GM12878 (cell line): ENCODE results near the gene AGBL5. TPM values are rescaled to one million over a fixed set of nuclear protein-coding genes. Genes with fewer than 3 reads are reported as not detected.

Experiments
- ATAC-seq: fragments of 200-7000 bp; cut with Tn5 transposase; 3 replicates; pipeline ENCODE4 v1.9.1; 2020; ENCODE audit warnings: mild to moderate bottlenecking, moderate library complexity
- BruUV-seq: library from RNA; stranded (reverse); fragments of 400-500 nt; replicated peaks from 2 replicates; lab custom pipeline; 2021; lab: Mats Ljungman, UMichigan
- CTCF ChIA-PET: fragments of 300-600 bp; sonication (Branson Sonifier 250); formaldehyde crosslinking; extraction: SDS; loops from one replicate; lab custom pipeline; 2021; ENCODE audit warnings: inconsistent platforms; lab: Yijun Ruan, JAX
- POLR2A ChIA-PET: fragments of 350-600 bp; formaldehyde crosslinking; extraction: SDS; loops from one replicate; lab custom pipeline; 2021; ENCODE audit warnings: inconsistent platforms; lab: Charles Lee
- RAD21 ChIA-PET: fragments of 300-600 bp; sonication (Branson Sonifier 250); formaldehyde crosslinking; loops from one replicate; lab custom pipeline; 2023; ENCODE audit warnings: antibody characterized with exemption; ENCODE audit not compliant: unreplicated experiment; lab: Charles Lee
- SMC1A ChIA-PET: fragments of 300-600 bp; sonication (Branson Sonifier 250); formaldehyde crosslinking; loops from one replicate; lab custom pipeline; 2023; ENCODE audit not compliant: unreplicated experiment, uncharacterized antibody; lab: Charles Lee
- DNase-seq: peaks from one replicate; pipeline ENCODE4 v3.0.0-alpha.2; 2011; ENCODE audit warnings: low read depth, low spot score
- FAIRE-seq: peaks from 3 replicates; lab custom pipeline; 2011; peaks lifted over from hg19 to GRCh38; lab: Jason Lieb, UNC
- H2AFZ ChIP-seq: 2 replicates; pipeline ENCODE4 v1.6.0; 2011; ENCODE audit warnings: low read depth, low read length, control low read depth; ENCODE audit not compliant: control insufficient read depth
- H3K27ac ChIP-seq: 2 replicates; pipeline ENCODE4 v1.5.1; 2011; ENCODE audit warnings: control low read depth; ENCODE audit not compliant: control insufficient read depth, insufficient read depth
- H3K27me3 ChIP-seq, 2 experiments: replicated peaks in 1 of 2; 2 replicates each; pipeline versions ENCODE4 v1.6.0 to v1.6.1; 2011; ENCODE audit warnings: low read length in 1 of 2; ENCODE audit not compliant: control insufficient read depth in 2 of 2, insufficient read depth in 2 of 2
- H3K36me3 ChIP-seq, 2 experiments: 2 replicates each; pipeline ENCODE4 v1.5.1; 2011; ENCODE audit warnings: low read length in 1 of 2; ENCODE audit not compliant: control insufficient read depth in 2 of 2, insufficient read depth in 2 of 2
- H3K4me1 ChIP-seq: 2 replicates; pipeline ENCODE4 v1.6.1; 2011; ENCODE audit warnings: mild to moderate bottlenecking, low read length, moderate library complexity, mixed read lengths; ENCODE audit not compliant: control insufficient read depth, insufficient read depth
- H3K4me2 ChIP-seq: 2 replicates; pipeline ENCODE4 v1.6.0; 2011; ENCODE audit warnings: control low read depth; ENCODE audit not compliant: control insufficient read depth, insufficient read depth
- H3K4me3 ChIP-seq: fragments of 200-600 bp; sonication (generic); 2 replicates; pipeline ENCODE4 v1.5.1; 2016
- H3K79me2 ChIP-seq: 2 replicates; pipeline ENCODE4 v1.6.0; 2011; ENCODE audit warnings: low read length; ENCODE audit not compliant: control insufficient read depth, insufficient read depth
- H3K9ac ChIP-seq: 2 replicates; pipeline ENCODE4 v1.8.0; 2011; ENCODE audit warnings: low read length, control low read depth, mixed read lengths; ENCODE audit not compliant: control insufficient read depth, insufficient read depth
- H3K9me3 ChIP-seq: replicated peaks from 3 replicates; pipeline ENCODE4 v1.5.1; 2011; ENCODE audit warnings: mild to moderate bottlenecking, low read length; ENCODE audit not compliant: control insufficient read depth, insufficient read depth
- H4K20me1 ChIP-seq: 2 replicates; pipeline ENCODE4 v1.6.0; 2011; ENCODE audit not compliant: control insufficient read depth, insufficient read depth
- GATAD2B ChIP-seq: fragments of 450-650 bp; conservative IDR thresholded peaks from 2 replicates; pipeline ENCODE4 v1.6.1; 2017; ENCODE audit warnings: low read depth, mild to moderate bottlenecking, moderate library complexity
- IKZF1 ChIP-seq: fragments of 450-650 bp; conservative IDR thresholded peaks from 2 replicates; pipeline ENCODE4 v1.6.1; 2017; ENCODE audit warnings: antibody characterized with exemption, mild to moderate bottlenecking
- MXI1 ChIP-seq: fragments of 150-350 bp; IDR thresholded peaks from 2 replicates; pipeline ENCODE4 v1.6.1; 2011; ENCODE audit warnings: low read depth, mild to moderate bottlenecking, inconsistent platforms, low read length, improper control_type of control experiment
- NFXL1 ChIP-seq: fragments of 450-650 bp; IDR thresholded peaks from 2 replicates; pipeline ENCODE4 v1.6.1; 2017; ENCODE audit warnings: antibody characterized with exemption, mild to moderate bottlenecking, borderline replicate concordance
- POLR2A ChIP-seq: IDR thresholded peaks from 2 replicates; pipeline ENCODE4 v1.6.1; 2011; ENCODE audit warnings: low read depth, mild to moderate bottlenecking, low read length
- WGBS: methylation state at CpG from one replicate; pipeline ENCODE4 v1.1.6; 2016; ENCODE audit warnings: low lambda C conversion rate; ENCODE audit not compliant: insufficient replicate concordance, insufficient coverage; ENCODE audit errors: missing lambda C conversion rate; 5-methylcytosine and 5-hydroxymethylcytosine counted together
- in situ Hi-C: fragments of 300-500 bp; cut with MboI; formaldehyde crosslinking; loops from 9 replicates; pipeline ENCODE4 v1.14.3; 2018; ENCODE audit warnings: mixed read lengths
- intact Hi-C: fragments of 100-400 bp; cut with micrococcal nuclease; formaldehyde crosslinking; loops from one replicate; pipeline ENCODE4 v1.14.2; 2022; ENCODE audit not compliant: unreplicated experiment
- polyA plus RNA-seq, 11 experiments: library from polyadenylated mRNA; depleted of rRNA in 4 of 11; unstranded in 6 of 11; stranded (reverse) in 5 of 11; fragments of >200 nt; fragmentation: Nextera tagmentation in 4 of 11; fragmentation: Illumina TruSeq in 1 of 11; extraction: Ambion mirVana in 4 of 11; extraction: Trizol in 1 of 11; gene quantifications; 1 replicate in 1 of 11; 2 replicates in 10 of 11; pipeline versions ENCODE4 v1.2.1 to v1.2.3, GENCODE V29; 2011 to 2016; ENCODE audit warnings: inconsistent platforms in 2 of 11, missing spikeins in 2 of 11, low read depth in 1 of 11
- total RNA-seq, 4 experiments: library from RNA; depleted of rRNA in 3 of 4; stranded (reverse); fragments of >200 nt in 3 of 4; fragmentation: Illumina TruSeq in 1 of 4; extraction: Trizol in 1 of 4; gene quantifications; 2 replicates each; pipeline versions ENCODE4 v1.2.1 to v1.2.3, GENCODE V29; 2013 to 2021

The AGBL5 gene
- total and polyA plus RNA-seq, 10 of the 15 experiments (the other 5 are each of a cell fraction or from before 2014, with no cell fraction given) = 1.9 to 28.5 (median 19.5) TPM

GRCh38 chr2:27038631-27039339, 12.7 kb upstream of the AGBL5 start:
- DNase-seq = no peak

GRCh38 chr2:27039426-27039825, 12.0 kb upstream of the AGBL5 start:
- Histone ChIP-seq H3K4me2 (no peak overlapping the region), H3K36me3 (peaks cover 39 to 49% of the 10 kb centered on the region in 2 experiments), H3K27ac (no peak overlapping the region), H4K20me1 (no peaks in the 10 kb centered on the region), H3K4me3 (no peak overlapping the region), H2AFZ (no peak overlapping the region), H3K27me3 (no peaks in the 10 kb centered on the region), H3K79me2 (peaks cover 12% of the 10 kb centered on the region), H3K9ac (no peak overlapping the region), H3K4me1 (peaks cover 43% of the 10 kb centered on the region)
- intact Hi-C loops (no loop called here), in situ Hi-C loops (no loop called here)
- SMC1A ChIA-PET = interaction anchor here (1.2 to 1.4 kb wide), 2 partner anchors 20 to 34 kb away, joined by 3 to 5 read pairs; no protein-coding TSS in a partner anchor
- FAIRE-seq (no peak), ATAC-seq (no peak)
- RAD21 ChIA-PET = interaction anchor here (0.9 to 4.1 kb wide), 3 partner anchors 12 to 44 kb away, joined by 4 to 31 read pairs (median 4); partner anchors contain the start of gene AGBL5
- CTCF ChIA-PET = interaction anchor here (0.9 to 5.2 kb wide), 3 partner anchors 11 to 42 kb away, joined by 4 to 26 read pairs (median 6); partner anchors contain the start of gene AGBL5
- no TSS peak for BruUV-seq
- WGBS = 95% methylated on average over 6 of the region's 6 CpGs
- TF ChIP-seq MXI1 (no peak), GATAD2B (no peak), IKZF1 (no peak)
- TF ChIP-seq, all 136 proteins: peak for 0
- POLR2A ChIA-PET = interaction anchor here (0.9 to 3.9 kb wide), 3 partner anchors 10 to 42 kb away, joined by 3 to 34 read pairs (median 3); partner anchors contain the start of gene AGBL5
- no peaks in the 10 kb centered on the region for H3K9me3 ChIP-seq
- no peak for DNase-seq

More at GRCh38 chr2:27038631-27039339, 12.7 kb upstream of the AGBL5 start:
- Histone ChIP-seq H3K27ac (no peak overlapping the region), H3K4me3 (no peak overlapping the region), H3K4me2 (no peak overlapping the region), H3K79me2 (peaks cover 19% of the 10 kb centered on the region), H3K36me3 (peaks cover 39 to 49% of the 10 kb centered on the region in 2 experiments), H3K27me3 (no peaks in the 10 kb centered on the region), H4K20me1 (no peaks in the 10 kb centered on the region), H2AFZ (no peak overlapping the region), H3K4me1 (peaks cover 47% of the 10 kb centered on the region), H3K9ac (no peak overlapping the region), H3K9me3 (no peaks in the 10 kb centered on the region)
- in situ Hi-C loops (no loop called here), intact Hi-C loops (no loop called here)
- no TSS peak for BruUV-seq
- TF ChIP-seq NFXL1 (no peak), POLR2A (peak; percentile 9; the same call in 1 of the 2 replicates)
- FAIRE-seq = no peak
- ChIA-PET RAD21 (interaction anchor here (1.4 to 4.1 kb wide), 2 partner anchors 12 to 77 kb away, joined by 3 to 31 read pairs; partner anchors contain the start of gene AGBL5), POLR2A (interaction anchor here (1.7 to 3.9 kb wide), 2 partner anchors 11 to 13 kb away, joined by 3 to 34 read pairs; partner anchors contain the start of gene AGBL5), CTCF (interaction anchor here (1.8 to 5.2 kb wide), 2 partner anchors 11 to 42 kb away, joined by 6 to 26 read pairs; partner anchors contain the start of gene AGBL5), SMC1A (interaction anchor here (1.4 kb wide), 1 partner anchor 21 kb away, joined by 5 read pairs; no protein-coding TSS in a partner anchor)
- WGBS = 90% methylated on average over 17 of the region's 17 CpGs
- no peak for ATAC-seq
